SU-DHL-6 (cell line): ENCODE measurements around the gene ST8SIA5.

Experiments
- H2AFZ ChIP-seq: fragments of 200-600 bp; sonication (generic); 2 replicates; pipeline ENCODE4 v1.6.1; 2014; ENCODE audit warnings: low read depth, mild to moderate bottlenecking, moderate library complexity, mixed read lengths, antibody characterized with exemption, low read length; ENCODE audit not compliant: severe bottlenecking
- H3F3A ChIP-seq: fragments of 200-600 bp; shearing (Covaris generic); 2 replicates; pipeline ENCODE4 v1.6.0; 2016; ENCODE audit warnings: antibody characterized with exemption, mild to moderate bottlenecking; ENCODE audit not compliant: insufficient read depth
- H3K27ac ChIP-seq: fragments of 200-600 bp; sonication (generic); 2 replicates; pipeline ENCODE4 v1.5.1; 2016; ENCODE audit warnings: low read depth, mild to moderate bottlenecking, low read length, moderate library complexity, mixed read lengths
- H3K27me3 ChIP-seq: fragments of 200-600 bp; sonication (generic), shearing (Covaris generic); 2 replicates; pipeline ENCODE4 v1.6.0; 2014; ENCODE audit warnings: mild to moderate bottlenecking, low read length
- H3K36me3 ChIP-seq: fragments of 200-600 bp; sonication (generic); 2 replicates; pipeline ENCODE4 v1.6.1; 2014; ENCODE audit warnings: mild to moderate bottlenecking, low read length, mixed read lengths
- H3K4me2 ChIP-seq: fragments of 300-600, 200-600 bp; shearing (Covaris generic), sonication (generic); 2 replicates; pipeline ENCODE4 v1.6.0; 2014; ENCODE audit warnings: low read length, low read depth, mild to moderate bottlenecking; ENCODE audit not compliant: poor library complexity, severe bottlenecking
- H3K4me3 ChIP-seq: fragments of 200-600 bp; sonication (generic); 2 replicates; pipeline ENCODE4 v1.5.1; 2014; ENCODE audit warnings: antibody characterized with exemption, low read length, mild to moderate bottlenecking, mixed read lengths; ENCODE audit not compliant: insufficient read depth, poor library complexity, severe bottlenecking
- H3K79me2 ChIP-seq: fragments of 200-600 bp; sonication (generic); 2 replicates; pipeline ENCODE4 v1.6.1; 2014; ENCODE audit warnings: mild to moderate bottlenecking, low read length, moderate library complexity; ENCODE audit not compliant: insufficient read depth
- H3K9ac ChIP-seq: fragments of 200-600 bp; sonication (generic); 2 replicates; pipeline ENCODE4 v1.7.0; 2014; ENCODE audit warnings: mild to moderate bottlenecking, low read length
- H3K9me2 ChIP-seq: fragments of 200-600 bp; sonication (generic); replicated peaks from 2 replicates; pipeline ENCODE4 v1.6.1; 2014; ENCODE audit warnings: low read length; ENCODE audit not compliant: insufficient read depth
- H3K9me3 ChIP-seq: fragments of 200-600 bp; sonication (generic); 2 replicates; pipeline ENCODE4 v1.6.1; 2014; ENCODE audit warnings: low read length, mixed read lengths; ENCODE audit not compliant: insufficient read depth
- H4K20me1 ChIP-seq: fragments of 200-600 bp; sonication (generic); 2 replicates; pipeline ENCODE4 v1.6.1; 2014; ENCODE audit warnings: low read depth, mild to moderate bottlenecking, antibody characterized with exemption, low read length, moderate library complexity, mixed read lengths
- CTCF ChIP-seq: fragments of 200-600 bp; sonication (generic); IDR thresholded peaks from one replicate; pipeline ENCODE4 v1.5.1; 2017; ENCODE audit warnings: antibody characterized with exemption, mild to moderate bottlenecking, low read length, moderate library complexity; ENCODE audit not compliant: insufficient read depth, poor library complexity, severe bottlenecking
- EZH2phosphoT487 ChIP-seq: fragments of 200-600 bp; sonication (generic), shearing (Covaris generic); conservative IDR thresholded peaks from 2 replicates; pipeline ENCODE4 v1.6.1; 2018; ENCODE audit warnings: mild to moderate bottlenecking, antibody characterized with exemption, low read length, moderate library complexity, mixed read lengths

Gene ST8SIA5

DNA sequence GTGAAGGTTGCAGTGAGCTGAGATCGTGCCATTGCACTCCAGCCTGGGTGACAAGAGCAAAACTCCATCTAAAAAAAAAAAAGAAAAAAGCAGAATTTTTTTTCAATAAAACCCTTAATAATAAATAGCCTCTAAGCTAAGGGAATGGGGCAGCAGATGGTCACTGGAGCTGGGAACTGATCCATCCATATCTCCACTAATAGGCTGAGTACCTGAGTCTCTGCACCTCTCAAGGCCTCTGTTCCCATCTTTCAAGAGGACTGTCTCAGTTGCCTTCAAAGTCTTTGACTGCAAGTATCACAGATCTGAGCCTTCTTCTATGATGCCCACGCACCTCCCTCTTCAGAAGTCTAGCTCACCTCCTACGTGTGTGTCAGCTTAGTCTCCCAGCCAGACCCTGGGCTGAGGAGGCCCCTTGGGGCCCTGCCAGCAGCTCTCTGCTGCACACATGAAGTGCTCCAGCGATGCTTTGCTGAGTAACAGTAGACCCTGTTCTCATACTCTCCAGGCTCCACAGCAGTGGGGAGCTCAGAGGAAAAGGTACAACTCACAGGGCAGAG is 32.9 kb downstream of the ST8SIA5 start:
- H3K9me3 ChIP-seq = no peaks in the 10 kb centered on the region
- H3K36me3 ChIP-seq = no peaks in the 10 kb centered on the region
- no peaks in the 10 kb centered on the region for H3K79me2 ChIP-seq
- no peak overlapping the region for H3K27ac ChIP-seq
- H3K9ac ChIP-seq = no peak overlapping the region
- no peaks in the 10 kb centered on the region for H4K20me1 ChIP-seq
- H2AFZ ChIP-seq = no peak overlapping the region
- H3K4me2 ChIP-seq = no peak overlapping the region
- no peaks in the 10 kb centered on the region for H3F3A ChIP-seq
- H3K4me3 ChIP-seq = no peak overlapping the region
- no peak for TF ChIP-seq EZH2phosphoT487
- TF ChIP-seq CTCF = no peak
- H3K27me3 ChIP-seq = no peaks in the 10 kb centered on the region
- no peaks in the 10 kb centered on the region for H3K9me2 ChIP-seq

DNA sequence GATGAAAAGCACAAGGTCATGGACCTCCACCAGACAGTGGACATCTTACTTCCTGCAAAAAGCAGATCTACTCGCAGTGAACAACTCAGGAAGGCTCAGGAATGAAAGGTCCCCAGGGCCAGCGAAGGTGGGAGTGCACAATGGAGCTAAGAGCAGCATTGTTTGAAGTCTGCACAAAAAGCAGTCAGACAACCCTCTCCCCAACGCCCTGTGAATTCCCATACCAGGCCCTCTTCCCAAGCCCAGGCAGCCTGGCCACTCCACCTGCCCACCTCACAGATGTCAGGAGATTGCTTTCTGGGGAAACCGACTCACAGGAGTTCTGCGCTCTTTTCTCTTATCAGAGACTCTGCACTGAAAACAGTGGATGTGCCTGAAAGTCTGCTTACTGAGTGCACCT is 34.8 kb downstream of the ST8SIA5 start:
- no peaks in the 10 kb centered on the region for H4K20me1 ChIP-seq
- H3K36me3 ChIP-seq = no peaks in the 10 kb centered on the region
- H3K79me2 ChIP-seq = no peaks in the 10 kb centered on the region
- H2AFZ ChIP-seq = no peak overlapping the region
- H3K9me3 ChIP-seq = no peaks in the 10 kb centered on the region
- H3K27me3 ChIP-seq = no peaks in the 10 kb centered on the region
- H3K9ac ChIP-seq = no peak overlapping the region
- TF ChIP-seq CTCF = no peak
- TF ChIP-seq EZH2phosphoT487 = no peak
- no peaks in the 10 kb centered on the region for H3K9me2 ChIP-seq
- no peak overlapping the region for H3K4me3 ChIP-seq
- H3K4me2 ChIP-seq = no peak overlapping the region
- H3K27ac ChIP-seq = no peak overlapping the region
- no peaks in the 10 kb centered on the region for H3F3A ChIP-seq

DNA sequence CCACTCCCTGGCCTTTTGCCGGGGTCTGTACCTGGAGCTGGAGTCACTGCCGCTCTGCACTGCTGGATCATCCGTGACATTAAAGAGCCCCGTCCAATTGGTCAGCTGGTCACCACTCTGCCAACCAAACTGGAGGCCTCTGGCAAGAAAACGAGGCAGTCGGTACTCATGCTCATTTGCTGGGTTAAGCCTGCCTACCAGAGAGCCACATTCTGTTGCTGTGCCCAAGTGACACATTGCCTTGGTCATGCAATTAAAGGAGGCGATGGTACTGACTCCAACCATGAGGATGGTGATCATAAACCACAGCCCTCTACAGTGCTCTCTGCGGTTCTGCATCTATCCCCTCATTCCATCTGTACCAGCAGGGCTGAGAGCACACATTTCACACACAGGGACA is 35.5 kb downstream of the ST8SIA5 start:
- Histone ChIP-seq H3K4me2 (no peak overlapping the region), H4K20me1 (no peaks in the 10 kb centered on the region), H3K36me3 (no peaks in the 10 kb centered on the region), H3K27me3 (no peaks in the 10 kb centered on the region), H3K9ac (no peak overlapping the region), H3K27ac (no peak overlapping the region), H3K9me3 (no peaks in the 10 kb centered on the region), H2AFZ (no peak overlapping the region), H3K9me2 (no peaks in the 10 kb centered on the region), H3F3A (no peaks in the 10 kb centered on the region), H3K79me2 (no peaks in the 10 kb centered on the region), H3K4me3 (no peak overlapping the region)
- no peak for TF ChIP-seq EZH2phosphoT487
- TF ChIP-seq CTCF = no peak
